ENCODE results near the gene RNF114. TPM values are rescaled to one million over a fixed set of nuclear protein-coding genes. Genes with fewer than 3 reads are reported as not detected.

Gene RNF114
- polyA plus RNA-seq, 1 donor from 2014 or later = 109 TPM

DNA sequence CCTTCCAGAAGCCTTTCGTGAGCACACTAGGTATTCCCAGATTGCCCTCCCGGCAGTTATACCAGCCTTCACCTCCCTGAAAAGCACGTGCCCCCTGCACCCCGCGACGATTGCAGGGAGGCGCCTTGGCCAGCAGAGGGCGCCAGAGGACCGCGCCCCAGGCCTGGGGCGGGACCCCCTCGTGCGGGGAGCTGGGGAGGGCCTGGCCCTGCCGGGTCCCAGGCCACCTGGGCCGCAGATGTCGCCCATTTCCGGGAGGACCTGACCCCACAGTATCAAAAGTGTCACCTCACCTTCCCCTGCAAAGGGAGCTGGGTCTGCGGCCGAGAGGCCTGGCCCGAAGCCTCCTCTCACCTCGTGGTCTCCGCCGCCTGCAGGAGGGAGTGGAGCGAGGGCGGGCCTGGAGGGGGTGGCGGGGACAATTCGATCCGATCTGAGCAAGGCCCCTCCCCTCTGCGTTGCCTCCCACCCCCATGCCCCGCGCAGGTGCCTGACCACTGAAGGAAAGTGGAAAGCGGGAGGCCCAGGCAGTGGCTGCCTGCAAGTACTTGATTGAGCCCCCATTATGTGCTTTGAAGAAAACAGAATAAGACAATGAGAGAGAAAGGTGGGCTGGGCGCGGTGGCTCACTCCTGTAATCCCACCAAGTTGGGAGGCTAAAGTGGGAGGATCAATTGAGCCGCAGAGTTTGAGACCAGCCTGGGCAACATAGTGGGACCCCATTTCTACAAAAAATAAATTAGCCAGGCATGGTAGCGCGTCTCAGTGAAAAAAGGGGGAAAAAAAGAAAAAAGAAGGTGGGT lies 43.0 kb downstream of the RNF114 start:
- no peaks in the 10 kb centered on the region for H3K9me3 ChIP-seq (ENCODE audit: low read length)
- H3K36me3 ChIP-seq (ENCODE audit: insufficient read depth, low read length) = no peaks in the 10 kb centered on the region
- H3K9me2 ChIP-seq (ENCODE audit: insufficient read depth, low read length) = no peaks in the 10 kb centered on the region
- H3K4me2 ChIP-seq (ENCODE audit: low read length) = no peak overlapping the region
- H3K9ac ChIP-seq (ENCODE audit: low read length) = no peak overlapping the region
- no peaks in the 10 kb centered on the region for H3K79me2 ChIP-seq (replicated peaks; ENCODE audit: insufficient read depth, low read length)
- no peak overlapping the region for H2AFZ ChIP-seq (ENCODE audit: low read depth, low read length)
- TF ChIP-seq, protein P1, sequence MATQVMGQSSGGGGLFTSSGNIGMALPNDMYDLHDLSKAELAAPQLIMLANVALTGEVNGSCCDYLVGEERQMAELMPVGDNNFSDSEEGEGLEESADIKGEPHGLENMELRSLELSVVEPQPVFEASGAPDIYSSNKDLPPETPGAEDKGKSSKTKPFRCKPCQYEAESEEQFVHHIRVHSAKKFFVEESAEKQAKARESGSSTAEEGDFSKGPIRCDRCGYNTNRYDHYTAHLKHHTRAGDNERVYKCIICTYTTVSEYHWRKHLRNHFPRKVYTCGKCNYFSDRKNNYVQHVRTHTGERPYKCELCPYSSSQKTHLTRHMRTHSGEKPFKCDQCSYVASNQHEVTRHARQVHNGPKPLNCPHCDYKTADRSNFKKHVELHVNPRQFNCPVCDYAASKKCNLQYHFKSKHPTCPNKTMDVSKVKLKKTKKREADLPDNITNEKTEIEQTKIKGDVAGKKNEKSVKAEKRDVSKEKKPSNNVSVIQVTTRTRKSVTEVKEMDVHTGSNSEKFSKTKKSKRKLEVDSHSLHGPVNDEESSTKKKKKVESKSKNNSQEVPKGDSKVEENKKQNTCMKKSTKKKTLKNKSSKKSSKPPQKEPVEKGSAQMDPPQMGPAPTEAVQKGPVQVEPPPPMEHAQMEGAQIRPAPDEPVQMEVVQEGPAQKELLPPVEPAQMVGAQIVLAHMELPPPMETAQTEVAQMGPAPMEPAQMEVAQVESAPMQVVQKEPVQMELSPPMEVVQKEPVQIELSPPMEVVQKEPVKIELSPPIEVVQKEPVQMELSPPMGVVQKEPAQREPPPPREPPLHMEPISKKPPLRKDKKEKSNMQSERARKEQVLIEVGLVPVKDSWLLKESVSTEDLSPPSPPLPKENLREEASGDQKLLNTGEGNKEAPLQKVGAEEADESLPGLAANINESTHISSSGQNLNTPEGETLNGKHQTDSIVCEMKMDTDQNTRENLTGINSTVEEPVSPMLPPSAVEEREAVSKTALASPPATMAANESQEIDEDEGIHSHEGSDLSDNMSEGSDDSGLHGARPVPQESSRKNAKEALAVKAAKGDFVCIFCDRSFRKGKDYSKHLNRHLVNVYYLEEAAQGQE (IDR thresholded peaks at IDR 0.05; ENCODE audit: borderline replicate concordance) = no peak
- peak; percentile 85 for TF ChIP-seq SMC3 (conservative IDR thresholded peaks at IDR 0.05; ENCODE audit: poor library complexity)
- peak; percentile 88 for TF ChIP-seq RAD21 (conservative IDR thresholded peaks at IDR 0.05)
- TF ChIP-seq MXI1 (conservative IDR thresholded peaks at IDR 0.05; ENCODE audit: poor library complexity, severe bottlenecking) = no peak
- TF ChIP-seq EZH2 (IDR thresholded peaks at IDR 0.05; ENCODE audit: borderline replicate concordance, insufficient read depth, low read length, poor library complexity, severe bottlenecking) = no peak
- TF ChIP-seq POLR2AphosphoS5 (IDR thresholded peaks at IDR 0.05) = no peak
- TF ChIP-seq, protein P2, sequence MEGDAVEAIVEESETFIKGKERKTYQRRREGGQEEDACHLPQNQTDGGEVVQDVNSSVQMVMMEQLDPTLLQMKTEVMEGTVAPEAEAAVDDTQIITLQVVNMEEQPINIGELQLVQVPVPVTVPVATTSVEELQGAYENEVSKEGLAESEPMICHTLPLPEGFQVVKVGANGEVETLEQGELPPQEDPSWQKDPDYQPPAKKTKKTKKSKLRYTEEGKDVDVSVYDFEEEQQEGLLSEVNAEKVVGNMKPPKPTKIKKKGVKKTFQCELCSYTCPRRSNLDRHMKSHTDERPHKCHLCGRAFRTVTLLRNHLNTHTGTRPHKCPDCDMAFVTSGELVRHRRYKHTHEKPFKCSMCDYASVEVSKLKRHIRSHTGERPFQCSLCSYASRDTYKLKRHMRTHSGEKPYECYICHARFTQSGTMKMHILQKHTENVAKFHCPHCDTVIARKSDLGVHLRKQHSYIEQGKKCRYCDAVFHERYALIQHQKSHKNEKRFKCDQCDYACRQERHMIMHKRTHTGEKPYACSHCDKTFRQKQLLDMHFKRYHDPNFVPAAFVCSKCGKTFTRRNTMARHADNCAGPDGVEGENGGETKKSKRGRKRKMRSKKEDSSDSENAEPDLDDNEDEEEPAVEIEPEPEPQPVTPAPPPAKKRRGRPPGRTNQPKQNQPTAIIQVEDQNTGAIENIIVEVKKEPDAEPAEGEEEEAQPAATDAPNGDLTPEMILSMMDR (IDR thresholded peaks at IDR 0.05; ENCODE audit: poor library complexity, severe bottlenecking) = peak; percentile 94
- TF ChIP-seq TAF1 (IDR thresholded peaks at IDR 0.05; ENCODE audit: low read depth) = no peak
- no peak for TF ChIP-seq EP300 (conservative IDR thresholded peaks at IDR 0.05; ENCODE audit: poor library complexity, severe bottlenecking)
- peak overlapping the region; percentile 30 for H3K4me3 ChIP-seq (ENCODE audit: low read length)
- H3K27ac ChIP-seq (ENCODE audit: low read length) = no peak overlapping the region
- H3F3A ChIP-seq (ENCODE audit: insufficient read depth, low read length, poor library complexity, severe bottlenecking) = no peaks in the 10 kb centered on the region
- H4K20me1 ChIP-seq (ENCODE audit: insufficient read depth) = no peaks in the 10 kb centered on the region
- H3K27me3 ChIP-seq (ENCODE audit: insufficient read depth, low read depth, low read length) = peaks cover 15% of the 10 kb centered on the region

DNA sequence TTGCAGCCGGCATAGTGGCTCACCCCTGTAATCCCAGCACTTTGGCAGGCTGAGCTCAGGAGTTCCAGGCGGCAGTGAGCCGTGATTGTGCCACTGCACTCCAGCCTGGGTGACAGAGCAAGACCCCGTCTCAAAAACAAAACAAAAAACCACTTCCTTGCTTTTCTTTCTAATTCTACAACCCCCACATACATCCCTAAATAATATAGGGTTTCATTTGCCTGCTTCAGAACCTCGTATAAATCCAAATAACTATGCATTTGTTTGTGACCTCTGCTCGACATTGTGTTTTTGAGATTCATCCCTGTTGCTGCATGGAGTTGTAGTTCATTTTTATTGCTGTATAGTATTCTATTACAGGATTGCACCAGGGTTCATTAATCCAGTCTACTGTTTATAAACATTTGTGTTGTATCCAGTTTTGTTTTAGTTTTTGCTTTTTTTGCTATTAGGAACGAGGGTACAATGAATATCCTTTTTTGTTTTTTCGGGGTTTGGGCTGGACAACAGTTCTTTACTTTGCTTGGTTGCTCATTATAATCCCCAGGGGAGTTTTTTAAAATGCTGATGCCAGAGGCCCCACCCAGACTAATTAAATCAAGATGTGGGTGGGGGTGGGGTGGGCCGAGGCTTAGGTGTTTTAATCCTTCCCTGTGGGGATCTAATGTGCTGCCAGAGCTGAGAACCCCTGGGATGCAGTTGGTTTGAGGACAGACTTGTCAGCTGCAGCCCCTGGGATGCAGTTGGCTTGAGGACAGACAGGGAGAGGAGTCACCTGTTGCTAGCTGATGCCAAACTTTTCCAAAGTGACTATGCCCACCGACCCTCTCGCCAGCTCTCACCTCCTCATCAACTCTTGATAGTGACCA lies 44.2 kb downstream of the RNF114 start:
- H4K20me1 ChIP-seq (ENCODE audit: insufficient read depth) = no peaks in the 10 kb centered on the region
- no peak overlapping the region for H3K4me3 ChIP-seq (ENCODE audit: low read length)
- H3K27ac ChIP-seq (ENCODE audit: low read length) = no peak overlapping the region

More for the DNA sequence above, 44.2 kb downstream of the RNF114 start:
- Histone ChIP-seq H3K27me3 (ENCODE audit: insufficient read depth, low read depth, low read length) (peaks cover 15% of the 10 kb centered on the region), H3K4me2 (ENCODE audit: low read length) (no peak overlapping the region), H3K9me2 (ENCODE audit: insufficient read depth, low read length) (no peaks in the 10 kb centered on the region), H3K36me3 (ENCODE audit: insufficient read depth, low read length) (no peaks in the 10 kb centered on the region), H3F3A (ENCODE audit: insufficient read depth, low read length, poor library complexity, severe bottlenecking) (no peaks in the 10 kb centered on the region), H3K9ac (ENCODE audit: low read length) (no peak overlapping the region), H3K79me2 (replicated peaks; ENCODE audit: insufficient read depth, low read length) (no peaks in the 10 kb centered on the region), H3K9me3 (ENCODE audit: low read length) (no peaks in the 10 kb centered on the region), H2AFZ (ENCODE audit: low read depth, low read length) (no peak overlapping the region)
- TF ChIP-seq SMC3 (conservative IDR thresholded peaks at IDR 0.05; ENCODE audit: poor library complexity) (no peak), RAD21 (conservative IDR thresholded peaks at IDR 0.05) (no peak), TAF1 (IDR thresholded peaks at IDR 0.05; ENCODE audit: low read depth) (no peak), EZH2 (IDR thresholded peaks at IDR 0.05; ENCODE audit: borderline replicate concordance, insufficient read depth, low read length, poor library complexity, severe bottlenecking) (no peak), POLR2AphosphoS5 (IDR thresholded peaks at IDR 0.05) (no peak)
- TF ChIP-seq, protein P1 (IDR thresholded peaks at IDR 0.05; ENCODE audit: borderline replicate concordance) = no peak
- TF ChIP-seq, protein P2 (IDR thresholded peaks at IDR 0.05; ENCODE audit: poor library complexity, severe bottlenecking) = no peak
